ENCODE measurements around the gene KIAA0319L. TPM values are rescaled to one million over a fixed set of nuclear protein-coding genes. Genes with fewer than 3 reads are reported as not detected.

Gene KIAA0319L
- total RNA-seq, 4 donors from 2014 or later, result 91.7 to 112 (median 97.6) TPM

DNA sequence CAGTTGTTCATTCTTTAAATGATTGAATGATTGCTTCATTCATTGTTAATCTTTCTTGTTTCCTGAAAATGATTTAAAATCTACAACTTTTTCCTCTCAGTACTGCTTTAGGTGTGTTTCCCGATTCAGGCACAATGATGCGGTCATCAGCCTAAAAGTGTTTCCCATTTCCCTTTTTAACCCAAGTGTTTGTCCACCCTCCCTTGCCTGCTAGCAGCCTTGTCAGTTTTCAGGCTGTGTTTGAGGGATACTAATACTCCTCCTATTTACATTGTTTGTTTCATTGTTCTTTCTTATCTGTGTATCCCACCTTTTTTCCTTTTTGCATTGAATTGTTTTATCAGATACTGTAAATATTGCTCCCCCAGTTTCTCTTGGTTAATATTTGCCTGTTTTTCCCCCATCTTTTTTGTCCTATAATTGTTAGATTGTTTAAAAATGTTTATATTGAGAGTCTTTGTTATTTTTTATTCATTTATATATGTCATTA lies 131.1 kb downstream of the KIAA0319L start:
- TF ChIP-seq EP300 (IDR thresholded peaks at IDR 0.05; ENCODE audit: low read depth) (no peak), POLR2AphosphoS5 (IDR thresholded peaks at IDR 0.05) (no peak), POLR2A (IDR thresholded peaks at IDR 0.05) (no peak)
- TF ChIP-seq, protein P1, sequence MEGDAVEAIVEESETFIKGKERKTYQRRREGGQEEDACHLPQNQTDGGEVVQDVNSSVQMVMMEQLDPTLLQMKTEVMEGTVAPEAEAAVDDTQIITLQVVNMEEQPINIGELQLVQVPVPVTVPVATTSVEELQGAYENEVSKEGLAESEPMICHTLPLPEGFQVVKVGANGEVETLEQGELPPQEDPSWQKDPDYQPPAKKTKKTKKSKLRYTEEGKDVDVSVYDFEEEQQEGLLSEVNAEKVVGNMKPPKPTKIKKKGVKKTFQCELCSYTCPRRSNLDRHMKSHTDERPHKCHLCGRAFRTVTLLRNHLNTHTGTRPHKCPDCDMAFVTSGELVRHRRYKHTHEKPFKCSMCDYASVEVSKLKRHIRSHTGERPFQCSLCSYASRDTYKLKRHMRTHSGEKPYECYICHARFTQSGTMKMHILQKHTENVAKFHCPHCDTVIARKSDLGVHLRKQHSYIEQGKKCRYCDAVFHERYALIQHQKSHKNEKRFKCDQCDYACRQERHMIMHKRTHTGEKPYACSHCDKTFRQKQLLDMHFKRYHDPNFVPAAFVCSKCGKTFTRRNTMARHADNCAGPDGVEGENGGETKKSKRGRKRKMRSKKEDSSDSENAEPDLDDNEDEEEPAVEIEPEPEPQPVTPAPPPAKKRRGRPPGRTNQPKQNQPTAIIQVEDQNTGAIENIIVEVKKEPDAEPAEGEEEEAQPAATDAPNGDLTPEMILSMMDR (IDR thresholded peaks at IDR 0.05), result no peak
- H3K9me3 ChIP-seq, result no peaks in the 10 kb centered on the region
- no peak overlapping the region for H3K4me3 ChIP-seq
- no peak for DNase-seq
- in situ Hi-C loops (cut with MboI; ENCODE audit: low pct_ligation_motif_present in 1 of 4, low pct_unique_long_range_greater_than_20kb in 1 of 4, low sequenced_read_pairs in 3 of 4) (no loop called here), intact Hi-C loops (cut with DNase I; ENCODE audit: low total_unique reads) (no loop called here)
- no peaks in the 10 kb centered on the region for H3K27me3 ChIP-seq
- H3K27ac ChIP-seq, result no peak overlapping the region
- H3K36me3 ChIP-seq, result peaks cover 0 to 2% (median 0%) of the 10 kb centered on the region in 4 donors
- peaks cover 0 to 3% (median 0%) of the 10 kb centered on the region in 4 donors for H3K4me1 ChIP-seq
- 77 to 100% methylated on average over 2 of the region's 2 CpGs for WGBS, 2 donors (ENCODE audit: low coverage in 1 of 2)

DNA sequence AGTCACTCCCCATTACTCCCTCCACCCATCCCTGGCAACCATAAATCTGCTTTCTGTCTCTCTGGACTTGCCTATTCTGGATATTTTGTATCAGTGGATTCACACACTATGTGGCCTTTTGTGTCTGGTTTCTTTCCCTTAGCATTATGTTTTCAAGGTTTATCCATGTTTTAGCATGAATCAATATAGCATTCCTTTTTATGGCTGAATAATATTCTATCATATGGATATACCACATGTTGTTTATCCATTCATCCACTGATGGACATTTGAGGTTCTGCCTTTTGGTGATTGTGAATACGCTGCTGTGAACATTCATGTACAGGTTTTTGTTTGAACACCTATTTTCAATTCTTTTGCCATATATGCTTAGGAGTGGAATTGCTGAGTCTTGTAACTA lies 148.3 kb downstream of the KIAA0319L start:
- H3K9me3 ChIP-seq, result no peaks in the 10 kb centered on the region
- intact Hi-C loops (cut with DNase I; ENCODE audit: low total_unique reads), result no loop called here
- WGBS, 2 donors (ENCODE audit: low coverage in 1 of 2), result 96 to 100% methylated on average over 1 of the region's 1 CpG
- H3K27ac ChIP-seq, result no peak overlapping the region
- no peaks in the 10 kb centered on the region for H3K27me3 ChIP-seq
- H3K36me3 ChIP-seq, result peaks cover 0 to 43% (median 13%) of the 10 kb centered on the region in 4 donors
- in situ Hi-C loops (cut with MboI; ENCODE audit: low pct_ligation_motif_present in 1 of 4, low pct_unique_long_range_greater_than_20kb in 1 of 4, low sequenced_read_pairs in 3 of 4), result no loop called here
- H3K4me1 ChIP-seq, result no peaks in the 10 kb centered on the region
- no peak overlapping the region for H3K4me3 ChIP-seq
- no peak for TF ChIP-seq POLR2A (IDR thresholded peaks at IDR 0.05)
- TF ChIP-seq POLR2AphosphoS5 (IDR thresholded peaks at IDR 0.05), result no peak
- TF ChIP-seq, protein P1 (IDR thresholded peaks at IDR 0.05), result no peak
- TF ChIP-seq EP300 (IDR thresholded peaks at IDR 0.05; ENCODE audit: low read depth), result no peak
- no peak for DNase-seq

GRCh38 chr1:35407743-35408142 lies 149.5 kb downstream of the KIAA0319L start:
- no peaks in the 10 kb centered on the region for H3K9me3 ChIP-seq
- in situ Hi-C loops (cut with MboI; ENCODE audit: low pct_ligation_motif_present in 1 of 4, low pct_unique_long_range_greater_than_20kb in 1 of 4, low sequenced_read_pairs in 3 of 4), result no loop called here
- no peaks in the 10 kb centered on the region for H3K4me1 ChIP-seq
- H3K27me3 ChIP-seq, result no peaks in the 10 kb centered on the region
- no peak overlapping the region for H3K27ac ChIP-seq
- intact Hi-C loops (cut with DNase I; ENCODE audit: low total_unique reads), result no loop called here
- H3K36me3 ChIP-seq, result peaks cover 0 to 47% (median 13%) of the 10 kb centered on the region in 4 donors
- 100% methylated on average over 4 of the region's 4 CpGs for WGBS, 2 donors (ENCODE audit: low coverage in 1 of 2)
- DNase-seq, result no peak
- no peak for TF ChIP-seq POLR2AphosphoS5 (IDR thresholded peaks at IDR 0.05)
- TF ChIP-seq POLR2A (IDR thresholded peaks at IDR 0.05), result no peak
- TF ChIP-seq, protein P1 (IDR thresholded peaks at IDR 0.05), result no peak
- TF ChIP-seq EP300 (IDR thresholded peaks at IDR 0.05; ENCODE audit: low read depth), result no peak
- no peak overlapping the region for H3K4me3 ChIP-seq

GRCh38 chr1:35406103-35406502 lies 151.1 kb downstream of the KIAA0319L start:
- Histone ChIP-seq H3K4me3 (no peak overlapping the region), H3K27ac (no peak overlapping the region), H3K4me1 (no peaks in the 10 kb centered on the region), H3K9me3 (no peaks in the 10 kb centered on the region), H3K27me3 (no peaks in the 10 kb centered on the region), H3K36me3 (peaks cover 0 to 54% (median 13%) of the 10 kb centered on the region in 4 donors)
- TF ChIP-seq POLR2A (IDR thresholded peaks at IDR 0.05) (no peak), EP300 (IDR thresholded peaks at IDR 0.05; ENCODE audit: low read depth) (no peak), POLR2AphosphoS5 (IDR thresholded peaks at IDR 0.05) (no peak)
- TF ChIP-seq, protein P1 (IDR thresholded peaks at IDR 0.05), result no peak
- intact Hi-C loops (cut with DNase I; ENCODE audit: low total_unique reads) (no loop called here), in situ Hi-C loops (cut with MboI; ENCODE audit: low pct_ligation_motif_present in 1 of 4, low pct_unique_long_range_greater_than_20kb in 1 of 4, low sequenced_read_pairs in 3 of 4) (no loop called here)
- DNase-seq, result no peak

All from transverse colon (tissue), 4 donors.